Common myeloid progenitor, CD34-positive (primary cell): ENCODE results near the gene PLK4.
"Not testable (repeated sequence)": the region's sequence is repeated elsewhere in the genome, so short reads cannot be mapped to it uniquely, and the experiment has no call there.

Experiments used
- CTCF ChIA-PET: fragments of 350-600 bp; sonication (Branson Sonifier 250); formaldehyde crosslinking; loops from one replicate; lab custom pipeline; 2021; ENCODE audit warnings: antibody characterized with exemption; lab: Charles Lee
- POLR2A ChIA-PET: fragments of 350-600 bp; sonication (Branson Sonifier 250); formaldehyde crosslinking; loops from one replicate; lab custom pipeline; 2021; ENCODE audit warnings: antibody characterized with exemption; lab: Charles Lee
- DNase-seq, 3 donors: peaks; one replicate each; pipeline versions ENCODE4 v3.0.0 to v3.0.0-alpha.2; 2013
- H3K27ac ChIP-seq, 2 experiments: 1 replicate in 1 of 2; 2 replicates in 1 of 2; pipeline ENCODE4 v1.7.0; 2013; ENCODE audit warnings: inconsistent platforms in 2 of 2, low read length in 2 of 2, mild to moderate bottlenecking in 2 of 2, low read depth in 1 of 2, moderate library complexity in 1 of 2; ENCODE audit not compliant: severe bottlenecking in 2 of 2, insufficient read depth in 1 of 2, poor library complexity in 1 of 2
- H3K27me3 ChIP-seq, 5 experiments: replicated peaks in 2 of 5; 1 replicate in 3 of 5; 2 replicates in 2 of 5; pipeline versions ENCODE4 v1.6.1 to v1.7.0; 2013; ENCODE audit warnings: low read length in 4 of 5, mild to moderate bottlenecking in 2 of 5, moderate library complexity in 2 of 5, inconsistent platforms in 1 of 5; ENCODE audit not compliant: insufficient read depth in 5 of 5, control insufficient read depth in 4 of 5
- H3K36me3 ChIP-seq, 4 experiments: 1 replicate in 2 of 4; 2 replicates in 2 of 4; pipeline versions ENCODE4 v1.6.1 to v1.7.0; 2013; ENCODE audit warnings: low read length in 3 of 4, control low read depth in 1 of 4, mild to moderate bottlenecking in 1 of 4; ENCODE audit not compliant: control insufficient read depth in 4 of 4, insufficient read depth in 4 of 4
- H3K4me1 ChIP-seq, 4 experiments: 1 replicate in 3 of 4; 2 replicates in 1 of 4; pipeline versions ENCODE4 v1.6.1 to v1.7.1; 2013; ENCODE audit warnings: low read length in 3 of 4, mild to moderate bottlenecking in 3 of 4, control low read depth in 1 of 4, inconsistent platforms in 1 of 4, moderate library complexity in 1 of 4; ENCODE audit not compliant: control insufficient read depth in 4 of 4, insufficient read depth in 4 of 4; ENCODE audit errors: control extremely low read depth in 1 of 4
- H3K4me3 ChIP-seq, 7 experiments: 1 replicate in 4 of 7; 2 replicates in 3 of 7; pipeline versions ENCODE4 v1.5.1 to v1.7.0; 2013; ENCODE audit warnings: mild to moderate bottlenecking in 7 of 7, low read length in 6 of 7, moderate library complexity in 6 of 7, inconsistent platforms in 2 of 7, low read depth in 2 of 7, control low read depth in 1 of 7; ENCODE audit not compliant: insufficient read depth in 4 of 7, control insufficient read depth in 1 of 7; ENCODE audit errors: extremely low read depth in 1 of 7
- H3K9me3 ChIP-seq, 5 experiments: 1 replicate in 4 of 5; 2 replicates in 1 of 5; pipeline versions ENCODE4 v1.6.1 to v1.7.1; 2013; ENCODE audit warnings: low read length in 4 of 5, mild to moderate bottlenecking in 2 of 5, inconsistent platforms in 1 of 5, low read depth in 1 of 5, moderate library complexity in 1 of 5; ENCODE audit not compliant: control insufficient read depth in 4 of 5, insufficient read depth in 2 of 5; ENCODE audit errors: control extremely low read depth in 1 of 5
- WGBS: methylation state at CpG from one replicate; pipeline ENCODE4 v1.1.5; 2013; ENCODE audit not compliant: insufficient coverage; 5-methylcytosine and 5-hydroxymethylcytosine counted together

Gene PLK4

GRCh38 chr4:127899682-127900081 is 19.0 kb downstream of the PLK4 start:
- WGBS: 100% methylated on average over 3 of the region's 4 CpGs
- H3K4me1 ChIP-seq, DNase-seq, H3K4me3 ChIP-seq, H3K9me3 ChIP-seq, H3K27ac ChIP-seq, CTCF ChIA-PET, H3K27me3 ChIP-seq: not testable (repeated sequence)
- POLR2A ChIA-PET: interaction anchor here (0.7 kb wide), 1 partner anchor 25 kb away, joined by 5 read pairs; no protein-coding TSS in a partner anchor
- peaks cover 6 to 25% (median 11%) of the 10 kb centered on the region in 4 experiments for H3K36me3 ChIP-seq

- H3K27ac ChIP-seq: no peak overlapping the region
- DNase-seq: no peak
- CTCF ChIA-PET: interaction anchor here (1.2 kb wide), 1 partner anchor 14 kb away, joined by 3 read pairs; no protein-coding TSS in a partner anchor
- POLR2A ChIA-PET: no interaction called here
- no peaks in the 10 kb centered on the region for H3K36me3 ChIP-seq
- peaks cover 0 to 4% (median 0%) of the 10 kb centered on the region in 5 experiments for H3K9me3 ChIP-seq
- WGBS: 93% methylated on average over 8 of the region's 8 CpGs
- no peaks in the 10 kb centered on the region for H3K27me3 ChIP-seq
- no peak overlapping the region for H3K4me3 ChIP-seq
- no peaks in the 10 kb centered on the region for H3K4me1 ChIP-seq
Measured at GRCh38 chr4:127905029-127905428, 24.3 kb downstream of the PLK4 start.

GRCh38 chr4:127916512-127916911 is 35.8 kb downstream of the PLK4 start:
- ChIA-PET CTCF (no interaction called here), POLR2A (no interaction called here)
- no peak overlapping the region for H3K27ac ChIP-seq
- H3K4me1 ChIP-seq: no peaks in the 10 kb centered on the region
- peaks cover 10 to 26% (median 24%) of the 10 kb centered on the region in 4 experiments for H3K36me3 ChIP-seq
- H3K9me3 ChIP-seq: no peaks in the 10 kb centered on the region
- no peaks in the 10 kb centered on the region for H3K27me3 ChIP-seq
- no CpG with 5 or more reads among the region's 3 CpGs for WGBS
- no peak for DNase-seq
- H3K4me3 ChIP-seq: no peak overlapping the region

- no peak for DNase-seq
- H3K9me3 ChIP-seq: no peaks in the 10 kb centered on the region
- H3K4me1 ChIP-seq: no peaks in the 10 kb centered on the region
- ChIA-PET POLR2A (no interaction called here), CTCF (no interaction called here)
- no peaks in the 10 kb centered on the region for H3K27me3 ChIP-seq
- H3K4me3 ChIP-seq: no peak overlapping the region
- H3K36me3 ChIP-seq: peaks cover 10 to 30% (median 26%) of the 10 kb centered on the region in 4 experiments
- H3K27ac ChIP-seq: no peak overlapping the region
Measured at GRCh38 chr4:127917151-127917550, 36.5 kb downstream of the PLK4 start.

- no peaks in the 10 kb centered on the region for H3K9me3 ChIP-seq
- H3K36me3 ChIP-seq: peaks cover 14 to 33% (median 29%) of the 10 kb centered on the region in 4 experiments
- 100% methylated on average over 1 of the region's 3 CpGs for WGBS
- H3K4me3 ChIP-seq: no peak overlapping the region
- H3K27me3 ChIP-seq: no peaks in the 10 kb centered on the region
- DNase-seq: no peak
- CTCF ChIA-PET: no interaction called here
- POLR2A ChIA-PET: no interaction called here
- H3K27ac ChIP-seq: no peak overlapping the region
- no peaks in the 10 kb centered on the region for H3K4me1 ChIP-seq
Measured at GRCh38 chr4:127920521-127920920, 39.8 kb downstream of the PLK4 start.

GRCh38 chr4:127922226-127922625 is 41.5 kb downstream of the PLK4 start:
- ChIA-PET POLR2A (interaction anchor here (0.7 kb wide), 1 partner anchor 1113 kb away, joined by 8 read pairs; no protein-coding TSS in a partner anchor), CTCF (interaction anchor here (0.7 kb wide), 1 partner anchor 1229 kb away, joined by 3 read pairs; no protein-coding TSS in a partner anchor)
- Histone ChIP-seq H3K4me3 (no peak overlapping the region), H3K36me3 (peaks cover 15 to 32% (median 26%) of the 10 kb centered on the region in 4 experiments), H3K27me3 (no peaks in the 10 kb centered on the region), H3K4me1 (no peaks in the 10 kb centered on the region), H3K27ac (no peak overlapping the region), H3K9me3 (no peaks in the 10 kb centered on the region)
- no peak for DNase-seq
- WGBS: no CpG with 5 or more reads among the region's 2 CpGs

GRCh38 chr4:127925720-127926119 is 45.0 kb downstream of the PLK4 start:
- POLR2A ChIA-PET, CTCF ChIA-PET, DNase-seq, H3K27ac ChIP-seq, H3K27me3 ChIP-seq, H3K9me3 ChIP-seq, H3K4me3 ChIP-seq, H3K4me1 ChIP-seq: not testable (repeated sequence)
- H3K36me3 ChIP-seq: peaks cover 12 to 22% (median 17%) of the 10 kb centered on the region in 4 experiments
- WGBS: no CpG with 5 or more reads among the region's 2 CpGs
